H4 (cell line): Measurements from ENCODE around the gene JARID2. TPM values are rescaled to one million over a fixed set of nuclear protein-coding genes. Genes with fewer than 3 reads are reported as not detected.

Experiments
- DNase-seq: peaks from one replicate; pipeline ENCODE4 v3.0.0-alpha.2; 2015; ENCODE audit warnings: low spot score
- total RNA-seq: library from RNA; depleted of rRNA; stranded (reverse); fragments of >200 nt; shearing (Covaris generic); gene quantifications from 2 replicates; pipeline ENCODE4 v1.2.3, GENCODE V29; 2014

The JARID2 gene
- total RNA-seq, 1 experiment from 2014 or later = 6.0 TPM

DNA sequence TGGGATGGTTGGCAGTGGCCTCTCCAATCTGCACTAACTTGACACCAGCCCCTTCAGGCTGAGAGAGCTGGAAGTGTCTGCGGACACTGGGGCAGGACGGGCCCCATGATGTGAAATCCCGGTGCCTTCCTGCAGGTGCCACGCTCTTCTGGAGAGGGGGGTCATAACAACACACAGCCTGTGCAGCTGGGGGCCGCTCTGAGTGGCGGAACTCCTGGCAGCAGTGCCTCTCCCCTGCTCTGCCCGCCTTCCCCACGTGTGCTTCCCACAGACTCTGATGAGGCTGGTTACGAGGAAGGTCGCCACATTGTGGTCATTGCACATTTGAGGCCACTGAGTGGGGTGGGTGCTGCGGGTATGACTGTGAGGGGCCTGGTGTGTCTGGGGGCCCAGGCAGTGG lies 271.7 kb downstream of the JARID2 start:
- DNase-seq = no peak

DNA sequence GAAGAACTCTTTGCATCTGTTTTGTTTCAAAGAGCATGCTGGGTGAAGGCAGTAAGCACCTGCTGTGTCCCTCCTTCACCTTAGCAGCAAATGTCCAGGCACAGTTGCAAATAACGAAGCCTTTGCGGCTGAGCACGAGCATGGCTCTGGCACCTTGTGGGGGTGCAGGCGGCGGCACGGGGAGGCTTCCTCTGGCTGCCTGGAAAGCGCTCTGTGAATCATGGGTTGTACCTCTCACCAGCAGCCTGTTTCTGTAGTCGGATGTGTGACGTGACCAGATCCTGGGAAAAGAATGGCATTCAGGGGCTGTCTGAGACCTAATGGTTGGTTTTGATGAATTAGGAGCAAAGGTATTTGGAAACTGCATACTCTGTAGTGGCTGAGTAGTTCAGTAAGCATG lies 272.2 kb downstream of the JARID2 start:
- DNase-seq = no peak

DNA sequence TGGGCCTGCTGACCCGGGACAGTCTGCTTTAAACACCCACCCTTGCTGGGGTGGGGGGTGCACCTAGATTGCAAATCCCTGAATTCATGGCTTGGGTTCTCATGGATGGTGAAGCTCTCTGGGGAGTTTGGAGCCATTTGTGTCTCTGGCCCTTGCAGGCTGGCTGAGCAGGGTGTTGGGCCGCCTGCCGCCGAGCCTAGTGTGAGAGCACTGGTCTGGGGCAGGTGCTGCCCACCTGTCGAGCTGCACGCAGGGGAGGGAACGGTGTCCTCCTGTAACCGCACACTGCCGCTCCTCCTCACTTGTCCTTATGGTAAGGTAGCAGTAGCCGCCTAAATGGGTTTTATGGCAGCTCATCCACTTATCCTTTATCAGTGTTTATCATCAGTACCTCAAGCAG lies 273.0 kb downstream of the JARID2 start:
- DNase-seq = no peak

DNA sequence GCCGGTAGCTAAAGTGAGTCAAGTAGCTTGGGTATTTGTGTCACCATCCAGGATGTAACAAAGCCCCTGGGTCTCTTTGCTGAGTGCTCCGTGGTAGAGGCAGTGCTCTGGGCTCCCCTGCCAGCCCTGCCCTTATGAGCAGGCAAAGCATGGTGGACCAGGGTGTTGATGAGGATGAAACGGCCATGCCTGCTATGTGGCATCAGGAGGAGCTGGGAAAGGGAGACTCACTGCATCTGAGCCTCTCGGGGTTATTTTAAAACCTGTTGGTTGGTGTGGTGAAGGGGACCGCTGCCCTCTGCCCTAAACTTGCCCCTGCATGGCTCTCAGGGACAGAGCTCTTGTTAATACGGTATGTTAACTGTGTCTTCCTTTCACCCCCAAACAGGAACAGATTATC lies 273.8 kb downstream of the JARID2 start:
- DNase-seq = no peak

DNA sequence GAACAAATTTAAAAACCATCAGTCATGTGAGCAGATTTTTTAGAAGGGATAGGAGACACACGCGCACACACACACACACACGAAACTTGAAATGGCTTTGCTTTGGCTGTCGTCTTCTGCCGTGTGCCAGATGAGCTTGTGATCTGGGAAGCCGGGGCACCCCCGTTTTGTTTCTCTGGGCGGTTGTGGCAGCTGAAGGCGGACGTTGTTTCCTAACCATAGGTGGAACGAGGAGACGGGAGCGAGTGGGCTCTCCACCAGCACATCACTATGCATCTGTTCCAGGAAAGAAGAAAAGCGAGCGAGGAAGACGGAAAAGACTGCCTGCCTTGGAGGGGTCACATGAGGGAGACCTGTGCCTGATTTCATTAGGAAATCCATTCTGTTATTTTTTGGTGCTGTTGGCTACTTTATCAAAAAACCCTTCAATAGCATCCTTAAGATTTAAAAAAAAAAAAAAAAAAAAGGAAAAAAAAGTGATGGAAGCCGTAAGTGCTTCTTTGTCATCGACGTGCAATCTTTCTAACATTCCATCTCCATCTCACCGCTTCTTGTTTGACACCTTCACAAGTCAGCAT lies 274.8 kb downstream of the JARID2 start:
- DNase-seq = no peak

DNA sequence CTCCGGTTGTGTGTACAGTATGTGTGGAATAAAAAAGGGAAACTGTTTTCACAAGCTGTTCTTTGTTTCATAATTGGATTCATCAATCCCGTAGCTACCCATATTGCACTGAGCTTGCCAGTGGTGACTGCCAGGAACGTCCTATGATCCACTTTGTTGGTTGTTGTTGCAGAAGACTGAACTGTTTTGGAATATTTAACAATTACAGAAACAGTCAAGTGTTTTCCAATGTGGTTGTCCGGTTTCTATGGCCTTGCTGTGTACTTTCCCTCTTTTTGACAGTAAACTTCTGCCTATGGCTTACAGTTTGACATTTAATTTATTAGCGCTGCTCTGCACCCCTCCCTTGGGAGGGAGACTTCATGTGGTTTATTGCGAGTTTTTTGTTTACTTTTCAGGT lies 275.7 kb downstream of the JARID2 start:
- no peak for DNase-seq

DNA sequence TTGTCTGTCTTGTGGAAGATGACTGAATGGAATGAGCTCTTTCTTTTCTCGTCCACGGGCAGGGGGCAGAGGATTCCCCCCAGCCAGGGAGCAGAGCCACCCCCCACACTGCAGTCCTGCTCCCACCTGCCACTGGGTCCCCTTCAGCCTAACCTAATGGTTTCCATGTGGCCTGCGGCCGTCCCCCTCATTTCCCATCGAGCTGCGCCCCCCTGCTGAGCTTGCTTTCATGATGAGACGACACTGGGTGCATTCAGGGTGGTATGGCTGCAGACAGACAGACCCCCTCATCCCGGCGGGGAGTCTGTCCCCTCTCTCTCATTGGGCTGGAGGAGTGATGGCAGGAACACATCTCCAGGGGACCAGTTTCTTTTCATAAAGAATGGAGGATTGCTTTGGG lies 276.2 kb downstream of the JARID2 start:
- DNase-seq = no peak

DNA sequence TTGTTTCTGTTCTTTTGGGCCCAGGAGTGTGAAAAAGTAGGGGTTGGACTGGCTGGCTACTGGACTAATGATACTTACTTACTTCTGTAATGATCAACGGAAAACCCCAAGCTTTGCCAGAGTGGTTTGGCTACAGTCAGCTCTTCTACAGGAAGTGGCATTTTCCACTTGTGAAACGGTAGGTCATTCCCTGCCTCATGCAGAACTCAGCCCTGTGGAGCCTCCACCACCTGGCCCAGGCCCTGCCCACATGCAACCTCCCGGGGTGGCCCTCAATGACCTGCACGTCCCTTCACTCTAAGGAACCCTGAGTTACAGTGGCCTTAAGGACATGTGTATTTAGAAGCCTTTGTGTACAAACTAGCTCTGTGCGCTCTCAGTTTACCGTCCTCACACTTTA lies 276.6 kb downstream of the JARID2 start:
- DNase-seq = no peak

DNA sequence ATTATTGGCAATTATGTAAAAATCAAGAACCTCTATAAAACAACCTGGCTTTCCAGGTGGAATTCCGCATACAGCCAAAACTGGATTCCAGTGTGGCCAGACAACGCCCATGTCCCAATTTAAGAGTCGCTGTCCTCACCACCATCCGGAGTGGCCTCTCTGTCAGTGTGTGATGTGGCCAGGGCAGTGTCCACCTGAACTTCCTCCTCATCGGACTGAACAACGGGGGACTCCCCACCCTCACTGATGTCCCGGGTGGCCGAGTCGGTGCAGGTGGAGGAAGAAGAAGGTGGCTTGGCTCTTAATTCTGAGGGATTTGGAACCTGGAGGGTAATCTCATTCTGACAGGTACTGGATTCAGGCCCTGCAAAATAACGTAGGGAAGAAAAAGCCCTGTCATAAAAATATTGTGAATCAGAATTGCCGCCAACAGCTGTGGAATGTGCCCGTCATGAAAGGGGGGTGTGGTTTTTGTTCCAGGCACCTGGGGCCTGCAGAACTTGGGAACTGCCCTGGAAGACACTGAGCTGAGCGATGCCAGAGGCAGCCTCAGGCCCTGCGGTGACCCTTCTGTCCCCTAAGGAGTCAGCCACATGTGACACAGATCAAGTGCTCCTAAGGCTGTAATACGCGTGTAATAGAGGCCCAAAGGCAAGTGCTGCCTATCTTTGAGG lies 277.1 kb downstream of the JARID2 start:
- DNase-seq = no peak

DNA sequence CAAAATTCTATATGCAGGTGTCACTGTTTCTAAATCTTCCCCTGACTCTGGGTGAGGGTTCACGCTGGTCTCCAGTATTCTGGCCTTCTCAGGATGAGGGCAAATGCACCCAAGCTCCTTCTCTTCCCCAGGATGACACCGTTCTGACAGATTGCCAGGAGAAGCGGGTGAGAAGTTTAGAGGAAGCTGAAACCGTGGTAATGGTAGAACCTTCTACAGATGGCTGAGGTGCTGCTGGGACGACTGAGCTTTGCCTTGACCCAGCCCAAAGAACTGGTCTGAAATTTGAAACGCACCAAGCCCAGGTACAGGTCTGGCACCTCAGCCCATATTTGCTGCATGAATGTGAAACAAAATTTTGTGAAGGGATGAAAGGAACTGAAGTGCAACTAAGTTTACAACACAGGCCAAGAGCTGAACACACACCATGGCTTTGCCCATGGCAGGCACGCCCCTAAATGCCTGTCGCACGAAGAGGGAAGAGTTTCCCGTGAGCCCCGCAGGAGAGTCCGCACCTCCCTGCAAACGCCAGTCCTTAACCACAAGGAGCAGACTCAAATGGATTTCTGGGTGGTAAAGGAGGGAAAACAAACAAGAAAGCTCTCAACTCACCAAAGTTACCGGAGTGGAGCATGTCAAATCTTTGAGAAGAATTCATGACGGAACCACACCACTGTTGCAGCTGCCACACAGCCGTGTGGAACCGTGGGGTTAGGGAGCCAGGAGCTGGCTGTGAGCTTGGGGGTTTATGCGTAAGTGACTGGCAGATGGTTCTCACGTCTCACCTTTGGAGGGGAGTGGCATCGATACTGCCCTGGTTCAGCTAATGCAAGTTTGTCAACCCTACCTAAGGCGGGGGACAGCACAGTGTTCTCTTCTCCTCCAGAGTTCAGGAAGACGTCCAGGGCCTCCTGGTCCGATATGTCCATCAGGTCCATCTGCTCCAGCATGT lies 278.1 kb downstream of the JARID2 start:
- no peak for DNase-seq

DNA sequence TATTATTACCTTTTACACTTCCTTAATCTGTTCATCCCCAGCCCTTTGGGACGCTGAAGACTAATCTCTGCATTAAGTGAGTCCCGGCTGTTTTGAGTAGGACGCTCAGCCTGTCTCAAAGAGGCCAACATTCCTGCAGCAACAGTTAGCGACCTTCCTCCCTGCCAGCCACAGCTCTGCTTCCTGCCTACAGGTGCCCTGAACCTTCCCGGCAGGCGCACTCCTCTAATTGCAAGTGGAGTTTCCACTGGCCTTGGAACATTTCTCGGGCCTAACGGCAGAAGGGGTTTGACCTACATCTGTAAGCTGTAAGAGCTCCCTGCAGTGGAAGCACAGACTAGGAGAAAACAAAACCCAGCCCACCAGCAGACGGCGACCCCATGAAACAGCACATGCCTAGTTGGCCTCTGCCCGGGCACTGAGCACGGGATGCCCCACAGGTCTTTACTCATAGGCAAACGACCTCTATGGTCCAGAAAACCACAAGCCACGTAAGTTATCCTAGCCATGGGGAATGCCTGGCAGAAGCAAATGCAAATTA lies 279.1 kb downstream of the JARID2 start:
- DNase-seq = no peak

DNA sequence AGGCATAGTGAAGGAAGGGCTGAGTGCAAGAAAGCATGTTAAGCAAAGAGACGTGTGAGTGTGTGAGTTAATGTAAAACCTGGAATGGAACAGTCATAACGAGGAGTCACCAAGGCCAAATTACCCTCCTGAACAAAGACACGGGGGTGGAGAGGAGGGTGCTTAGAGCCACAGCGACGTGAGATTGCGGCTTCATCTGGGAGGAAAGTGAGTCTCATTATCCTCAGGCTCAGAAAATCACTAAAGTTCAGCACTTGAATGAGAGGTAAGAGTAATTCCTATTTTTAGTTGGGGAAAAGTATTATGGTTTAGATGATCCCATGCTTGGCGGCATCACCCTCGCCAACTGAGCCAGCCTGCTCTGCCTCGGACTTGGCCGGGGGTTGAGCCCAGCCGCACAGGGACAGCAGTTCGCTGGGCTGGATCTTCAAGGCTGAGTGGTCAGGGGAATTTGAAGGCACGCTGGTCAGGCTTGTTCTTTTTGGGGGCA lies 280.4 kb downstream of the JARID2 start:
- DNase-seq = no peak

DNA sequence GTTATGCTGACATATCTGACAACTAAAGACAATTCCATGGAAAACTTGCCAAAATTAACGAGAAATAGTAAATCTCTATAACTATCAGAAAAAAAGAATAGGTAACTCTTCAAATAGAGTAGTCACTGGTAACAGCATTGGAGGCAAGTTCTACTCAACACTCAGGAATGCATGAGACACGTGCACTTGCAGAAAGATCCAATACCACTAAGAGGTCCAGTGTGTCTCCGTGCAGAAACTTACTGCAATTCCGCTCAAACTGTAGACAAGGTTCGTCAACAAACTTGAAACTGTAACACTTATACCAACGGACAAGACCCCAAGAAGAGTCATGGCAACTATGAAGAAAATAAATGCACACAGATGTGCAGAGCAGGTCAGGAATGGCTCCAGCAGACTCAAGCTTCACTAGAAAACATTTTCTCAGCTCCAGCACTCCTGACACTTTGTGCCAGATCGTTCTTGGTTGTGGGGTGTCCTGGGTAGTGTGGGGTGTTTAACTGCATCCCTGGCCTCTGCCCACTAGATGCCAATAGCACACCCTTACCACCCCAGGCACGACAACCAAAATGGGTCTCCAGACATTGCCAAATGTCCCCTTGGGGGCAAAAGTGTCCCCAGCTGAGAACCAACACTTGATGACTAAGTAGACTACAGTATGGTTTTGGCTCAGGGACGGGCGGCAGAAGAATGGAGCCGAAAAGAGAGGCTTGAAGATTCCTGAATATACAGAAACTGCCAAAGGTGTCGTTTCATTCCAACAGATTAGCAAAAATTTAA lies 282.2 kb downstream of the JARID2 start:
- DNase-seq = no peak

DNA sequence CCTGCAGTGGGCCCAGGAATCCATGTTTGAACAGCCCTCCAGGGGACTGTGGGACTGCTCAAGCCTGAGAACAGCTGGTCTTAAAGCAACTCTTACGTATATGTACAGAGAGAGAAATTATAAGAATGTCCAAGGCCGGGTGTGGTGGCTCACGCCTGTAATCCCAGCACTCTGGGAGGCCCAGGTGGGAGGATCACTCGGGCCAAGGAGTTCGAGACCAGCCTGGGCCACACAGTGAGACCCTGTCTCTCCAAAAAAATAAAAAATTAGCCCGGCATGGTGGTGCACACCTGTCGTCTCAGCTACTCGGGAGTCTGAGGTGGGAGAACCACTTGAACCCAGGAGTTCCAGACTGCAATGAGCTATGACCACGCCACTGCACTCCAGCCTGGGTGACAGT lies 283.0 kb downstream of the JARID2 start:
- no peak for DNase-seq

DNA sequence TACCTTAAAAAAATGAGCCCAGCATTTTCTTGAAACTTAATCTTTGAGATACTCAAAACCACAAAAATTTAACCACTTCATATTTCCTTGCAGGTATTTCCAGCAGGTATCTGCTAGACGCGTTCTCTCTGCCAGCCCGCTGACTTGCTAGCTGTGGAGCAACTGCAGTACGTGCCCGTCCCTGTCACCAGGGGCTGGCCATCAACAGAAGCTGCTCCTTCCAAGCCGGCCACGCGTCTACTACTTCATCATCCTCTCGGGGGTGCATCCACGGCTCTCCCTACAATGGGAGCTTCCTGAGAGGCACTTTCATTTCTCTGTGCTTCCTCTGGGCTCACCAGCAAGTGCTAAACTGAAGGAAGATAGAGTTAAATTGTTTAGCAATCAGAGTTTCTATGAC lies 284.5 kb downstream of the JARID2 start:
- DNase-seq = no peak

DNA sequence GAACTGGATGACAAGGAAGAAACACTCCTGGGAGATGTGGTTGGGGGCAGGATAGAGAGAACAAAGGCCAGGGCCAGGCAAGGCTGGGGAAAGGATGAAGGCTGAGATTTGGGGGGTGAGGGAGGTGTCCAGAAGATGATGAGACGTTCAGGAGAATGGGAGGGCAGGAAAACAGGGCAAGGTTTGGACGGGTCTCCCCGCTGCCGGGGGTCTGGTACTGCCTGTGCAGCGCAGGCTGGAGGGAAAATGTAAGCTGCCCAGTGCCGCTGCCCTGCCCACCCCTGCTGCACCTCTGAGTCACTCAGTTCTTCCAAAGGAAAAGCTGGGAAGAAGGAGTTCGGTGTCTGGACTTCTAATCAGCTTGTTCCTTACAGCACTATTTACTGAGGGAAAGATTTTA lies 286.1 kb downstream of the JARID2 start:
- no peak for DNase-seq

DNA sequence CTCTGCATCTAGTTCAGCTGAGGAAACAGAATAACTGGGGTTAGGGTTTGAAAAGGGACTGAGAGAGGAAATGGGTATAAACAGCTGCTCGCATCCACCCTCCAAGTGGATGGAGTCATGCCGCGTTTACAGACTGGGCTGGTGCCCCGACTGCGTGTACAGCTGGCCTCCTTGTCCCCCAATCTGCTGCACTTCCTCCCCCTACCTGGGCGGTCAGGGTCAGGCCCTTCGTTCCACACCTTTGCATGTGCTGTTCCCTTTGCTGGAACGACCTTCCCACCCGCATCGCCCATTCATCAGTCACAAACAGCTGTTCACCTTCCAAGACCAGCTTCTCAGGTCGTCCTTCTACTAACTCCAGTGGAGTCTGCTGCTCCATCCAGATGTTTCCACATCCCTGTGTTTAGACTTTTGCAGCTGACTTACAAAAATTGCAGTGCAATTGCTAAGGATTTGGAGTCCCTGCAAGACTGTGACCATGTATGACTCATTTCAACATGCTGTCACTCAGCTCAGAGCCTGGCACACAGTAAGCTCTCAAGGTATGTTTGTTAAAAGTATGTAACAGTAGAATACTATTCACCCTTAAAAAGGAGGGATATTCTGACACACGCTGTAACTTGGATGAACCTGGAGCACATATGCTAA lies 287.6 kb downstream of the JARID2 start:
- no peak for DNase-seq

DNA sequence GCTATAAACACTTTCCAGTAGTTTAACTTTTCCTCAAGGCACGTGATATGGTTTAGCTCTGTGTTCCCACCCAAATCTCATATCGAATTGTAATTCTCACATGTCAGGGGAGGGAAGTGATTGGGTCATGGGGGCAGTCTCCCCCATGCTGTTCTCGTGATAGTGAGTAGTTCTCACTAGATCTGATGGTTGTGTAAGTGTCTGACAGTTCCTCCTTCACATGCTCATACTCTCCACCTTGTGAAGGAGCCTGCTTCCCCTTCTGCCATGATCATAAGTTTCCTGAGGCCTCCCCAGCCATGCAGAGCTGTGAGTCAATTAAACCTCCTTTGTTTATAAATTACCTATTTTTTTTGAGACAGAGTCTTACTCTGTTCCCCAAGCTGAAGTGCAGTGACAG lies 289.1 kb downstream of the JARID2 start:
- no peak for DNase-seq

DNA sequence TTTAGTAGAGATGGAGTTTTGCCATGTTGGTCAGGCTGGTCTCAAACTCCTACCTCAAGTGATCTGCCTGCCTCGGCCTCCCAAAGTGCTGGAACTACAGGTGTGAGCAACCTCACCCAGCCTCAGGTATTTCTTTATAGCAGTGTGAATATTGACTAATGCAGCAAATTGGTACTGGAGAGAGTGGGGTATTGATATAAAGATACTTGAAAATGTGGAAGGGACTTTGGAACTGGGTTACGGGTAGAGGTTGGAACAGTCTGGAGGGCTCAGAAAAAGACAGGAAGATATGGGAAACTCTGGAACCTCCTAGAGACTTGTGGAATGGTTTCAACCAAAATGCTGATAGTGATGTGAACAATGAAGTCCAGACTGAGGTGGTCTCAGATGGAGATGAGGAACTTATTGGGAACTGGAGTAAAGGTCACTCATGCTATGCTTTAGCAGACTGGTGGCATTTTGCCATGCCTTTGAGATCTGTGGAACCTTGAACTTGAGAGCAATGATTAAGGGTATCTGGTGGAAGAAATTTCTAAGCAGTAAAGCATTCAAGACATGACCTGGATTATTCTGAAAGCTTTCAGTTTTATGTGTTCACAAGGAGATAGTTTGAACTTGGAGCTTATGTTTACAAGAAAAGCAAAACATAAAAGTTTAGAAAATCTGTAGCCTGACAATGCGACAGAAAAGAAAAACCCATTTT lies 289.8 kb downstream of the JARID2 start:
- no peak for DNase-seq

DNA sequence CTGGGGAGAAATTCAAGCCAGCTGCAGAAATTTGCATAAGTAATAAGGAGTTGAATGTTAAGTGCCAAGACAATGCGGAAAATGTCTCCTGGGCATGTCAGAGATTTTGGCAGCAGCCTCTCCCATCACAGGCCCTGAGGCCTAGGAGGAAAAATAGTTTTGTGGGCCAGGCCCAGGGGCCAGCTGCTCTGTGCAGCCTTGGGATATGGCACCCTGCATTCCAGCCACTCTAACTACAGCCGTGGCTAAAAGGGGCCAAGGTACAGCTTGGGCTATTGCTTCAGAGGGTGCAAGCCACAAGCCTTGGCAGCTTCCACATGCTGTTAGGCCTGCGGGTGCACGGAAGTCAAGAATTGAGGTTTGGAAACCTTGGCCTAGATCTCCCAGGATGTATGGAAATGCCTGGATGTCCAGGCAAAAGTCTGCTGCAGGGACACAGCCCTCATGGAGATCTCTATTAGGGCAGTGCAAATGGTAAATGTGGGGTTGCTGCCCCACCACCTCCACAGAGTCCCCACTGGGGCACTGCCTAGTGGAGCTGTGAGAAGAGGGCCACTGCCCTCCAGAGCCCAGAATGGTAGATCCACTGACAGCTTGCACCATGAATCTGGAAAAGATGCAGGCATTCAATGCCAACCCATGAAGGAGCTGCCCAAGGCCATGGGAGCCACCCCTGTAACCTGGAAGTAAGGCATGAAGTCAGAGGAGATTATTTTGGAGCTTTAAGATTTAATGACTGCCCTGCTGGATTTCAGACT lies 290.5 kb downstream of the JARID2 start:
- no peak for DNase-seq
